ENCODE results near the gene COL28A1.
"Not testable (repeated sequence)": the region's sequence is repeated elsewhere in the genome, so short reads cannot be mapped to it uniquely, and the experiment has no call there.

Gene COL28A1

GRCh38 chr7:7477641-7478040 is 58.0 kb downstream of the COL28A1 start:
- DNase-seq (ENCODE audit: extremely low read depth in 1 of 2, low read depth in 1 of 2), result not testable (repeated sequence)

GRCh38 chr7:7476381-7476780 is 59.3 kb downstream of the COL28A1 start:
- no peak for DNase-seq (ENCODE audit: extremely low read depth in 1 of 2, low read depth in 1 of 2)

GRCh38 chr7:7475601-7476000 is 60.1 kb downstream of the COL28A1 start:
- DNase-seq (ENCODE audit: extremely low read depth in 1 of 2, low read depth in 1 of 2), result no peak

GRCh38 chr7:7474436-7474835 is 61.2 kb downstream of the COL28A1 start:
- no peak for DNase-seq (ENCODE audit: extremely low read depth in 1 of 2, low read depth in 1 of 2)

GRCh38 chr7:7464991-7465765 is 70.5 kb downstream of the COL28A1 start:
- DNase-seq (ENCODE audit: extremely low read depth in 1 of 2, low read depth in 1 of 2), result not testable (repeated sequence)

- DNase-seq (ENCODE audit: extremely low read depth in 1 of 2, low read depth in 1 of 2), result no peak
Measured at GRCh38 chr7:7454000-7454399, 81.7 kb downstream of the COL28A1 start.

- no peak for DNase-seq (ENCODE audit: extremely low read depth in 1 of 2, low read depth in 1 of 2)
Measured at GRCh38 chr7:7452652-7453051, 83.0 kb downstream of the COL28A1 start.

- no peak for DNase-seq (ENCODE audit: extremely low read depth in 1 of 2, low read depth in 1 of 2)
Measured at GRCh38 chr7:7452119-7452518, 83.6 kb downstream of the COL28A1 start.

- no peak for DNase-seq (ENCODE audit: extremely low read depth in 1 of 2, low read depth in 1 of 2)
Measured at GRCh38 chr7:7449055-7449454, 86.6 kb downstream of the COL28A1 start.

GRCh38 chr7:7446616-7447015 is 89.1 kb downstream of the COL28A1 start:
- DNase-seq (ENCODE audit: extremely low read depth in 1 of 2, low read depth in 1 of 2), result no peak

- no peak for DNase-seq (ENCODE audit: extremely low read depth in 1 of 2, low read depth in 1 of 2)
Measured at GRCh38 chr7:7443806-7444350, 91.8 kb downstream of the COL28A1 start.

- no peak for DNase-seq (ENCODE audit: extremely low read depth in 1 of 2, low read depth in 1 of 2)
Measured at GRCh38 chr7:7439564-7439963, 96.1 kb downstream of the COL28A1 start.

- no peak for DNase-seq (ENCODE audit: extremely low read depth in 1 of 2, low read depth in 1 of 2)
Measured at GRCh38 chr7:7438851-7439250, 96.8 kb downstream of the COL28A1 start.

GRCh38 chr7:7435978-7436377 is 99.7 kb downstream of the COL28A1 start:
- no peak for DNase-seq (ENCODE audit: extremely low read depth in 1 of 2, low read depth in 1 of 2)

- no peak for DNase-seq (ENCODE audit: extremely low read depth in 1 of 2, low read depth in 1 of 2)
Measured at GRCh38 chr7:7434329-7434728, 101.3 kb downstream of the COL28A1 start.

- no peak for DNase-seq (ENCODE audit: extremely low read depth in 1 of 2, low read depth in 1 of 2)
Measured at GRCh38 chr7:7433811-7434210, 101.9 kb downstream of the COL28A1 start.

- no peak for DNase-seq (ENCODE audit: extremely low read depth in 1 of 2, low read depth in 1 of 2)
Measured at GRCh38 chr7:7432979-7433378, 102.7 kb downstream of the COL28A1 start.

GRCh38 chr7:7428806-7429205 is 106.9 kb downstream of the COL28A1 start:
- no peak for DNase-seq (ENCODE audit: extremely low read depth in 1 of 2, low read depth in 1 of 2)

- no peak for DNase-seq (ENCODE audit: extremely low read depth in 1 of 2, low read depth in 1 of 2)
Measured at GRCh38 chr7:7427363-7427762, 108.3 kb downstream of the COL28A1 start.

- no peak for DNase-seq (ENCODE audit: extremely low read depth in 1 of 2, low read depth in 1 of 2)
Measured at GRCh38 chr7:7426676-7427075, 109.0 kb downstream of the COL28A1 start.

GRCh38 chr7:7425321-7425720 is 110.4 kb downstream of the COL28A1 start:
- no peak for DNase-seq (ENCODE audit: extremely low read depth in 1 of 2, low read depth in 1 of 2)

- DNase-seq (ENCODE audit: extremely low read depth in 1 of 2, low read depth in 1 of 2), result peak in 1 of 2 donors; percentile 23
Measured at GRCh38 chr7:7424151-7424873, 111.4 kb downstream of the COL28A1 start.

Measured in stimulated activated CD8-positive, alpha-beta memory T cell treated with anti-CD3 and anti-CD28 coated beads, Interleukin-7, amount 100 ng/mL, for 48 hours (primary cell).